HG02938 (cell line): Measurements from ENCODE around the gene PTPRG.

Experiments
- ATAC-seq: cut with Tn5 transposase; IDR thresholded peaks from one replicate; pipeline ENCODE4 v1.9.1; 2021; ENCODE audit warnings: mild to moderate bottlenecking, moderate library complexity; ENCODE audit not compliant: unreplicated experiment

PTPRG gene

DNA sequence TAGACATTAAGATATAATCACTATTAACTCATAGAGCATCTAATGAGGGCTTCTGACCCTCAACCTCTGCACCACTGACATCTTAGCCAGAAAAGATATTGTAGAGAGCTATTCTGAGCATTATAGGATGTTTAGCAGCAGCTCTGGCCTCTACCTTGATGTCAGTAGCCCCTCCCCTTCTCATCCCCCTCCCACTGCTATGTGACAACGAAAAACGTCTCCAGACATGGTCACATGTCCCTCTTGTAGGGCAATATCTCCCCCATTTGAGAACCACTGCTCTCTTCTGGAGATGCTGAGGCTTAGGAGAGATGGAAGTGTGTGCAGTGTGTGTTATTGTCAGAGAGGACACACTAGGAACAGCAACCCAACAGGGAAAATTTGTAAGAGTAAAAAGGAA, 569.7 kb downstream of the PTPRG start:
- no peak for ATAC-seq

DNA sequence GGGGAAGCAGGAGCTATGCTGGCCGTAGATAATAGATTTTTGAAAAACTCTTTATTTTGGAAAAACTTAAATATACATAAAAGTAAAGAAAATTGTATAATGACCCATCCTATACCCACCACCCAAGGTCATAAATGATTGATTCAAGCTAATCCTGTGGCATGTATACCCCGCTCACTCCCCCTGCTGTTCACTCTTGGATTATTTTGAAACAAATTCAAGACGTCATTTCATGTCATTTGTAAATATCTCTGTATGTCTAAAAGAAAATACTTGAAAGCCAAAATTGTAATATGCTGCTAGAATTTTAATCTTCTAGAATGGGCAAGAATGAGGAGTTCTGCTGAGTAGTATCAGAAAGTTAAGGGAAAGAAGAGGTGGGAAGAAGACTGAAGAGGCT, 570.2 kb downstream of the PTPRG start:
- no peak for ATAC-seq

DNA sequence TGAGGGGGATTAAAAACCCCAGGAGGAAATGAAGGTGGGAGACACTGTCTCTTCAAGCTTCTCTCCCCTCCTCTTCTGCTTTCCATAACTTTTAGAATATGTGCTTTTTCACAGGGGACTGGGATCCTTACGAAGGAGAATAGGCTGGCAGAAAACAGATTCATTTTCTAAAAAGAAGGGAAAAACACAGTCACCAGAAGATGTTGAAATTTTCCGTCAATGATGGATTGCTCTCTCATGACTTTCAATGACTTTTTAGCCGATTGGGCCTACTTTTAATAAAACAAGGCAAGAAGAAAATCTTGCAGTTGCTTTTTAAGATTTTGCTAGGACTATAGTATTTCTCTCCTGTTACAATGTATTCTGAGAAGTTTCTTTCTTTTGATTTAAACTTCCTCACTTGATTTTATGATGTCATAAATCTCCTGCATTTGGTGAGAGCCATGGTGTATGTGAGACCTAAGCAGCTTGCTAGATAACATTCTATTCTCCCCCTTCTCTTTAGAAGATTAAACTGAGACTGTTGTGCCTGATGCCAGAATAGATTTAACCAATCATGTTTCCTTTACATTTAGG, 570.7 kb downstream of the PTPRG start:
- no peak for ATAC-seq

DNA sequence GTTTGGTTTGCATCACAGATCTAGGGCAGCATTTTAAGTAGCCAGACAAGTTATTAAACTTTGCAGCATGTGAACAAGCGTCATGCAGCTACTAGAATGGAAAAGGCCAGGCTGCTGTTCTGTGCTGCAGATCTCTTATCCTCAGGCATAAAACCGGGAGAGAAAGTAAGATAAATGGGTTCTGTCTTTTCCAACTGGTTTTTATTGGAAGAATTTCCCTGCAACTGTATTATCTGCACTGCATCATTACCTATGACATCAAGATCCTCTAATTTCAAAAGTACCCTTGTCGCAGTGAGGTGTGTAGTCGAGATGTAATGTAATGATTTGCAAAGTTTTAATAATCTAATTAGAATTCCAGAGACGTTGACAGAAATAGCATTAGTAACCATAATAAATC, 571.6 kb downstream of the PTPRG start:
- no peak for ATAC-seq

DNA sequence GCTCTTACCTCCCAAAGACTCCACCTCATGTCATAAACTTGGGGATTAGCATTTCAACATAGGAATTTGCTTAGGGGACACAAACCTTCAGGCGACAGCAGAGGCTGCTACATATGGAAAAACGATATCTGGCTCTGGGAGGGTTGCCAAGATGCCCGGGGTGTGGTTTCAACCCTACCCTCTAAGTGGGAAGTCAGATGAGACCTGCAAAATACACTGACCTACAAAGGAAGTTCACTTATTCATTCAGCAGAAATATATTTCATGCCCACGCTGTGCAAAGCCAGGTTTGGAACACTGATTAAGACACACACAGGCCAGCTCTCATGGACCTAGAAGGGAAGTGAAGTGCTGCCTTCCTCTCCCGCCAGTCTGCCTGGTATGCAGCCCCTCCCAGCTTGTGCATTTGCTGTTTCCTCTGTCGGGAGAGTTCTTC, 572.7 kb downstream of the PTPRG start:
- no peak for ATAC-seq

DNA sequence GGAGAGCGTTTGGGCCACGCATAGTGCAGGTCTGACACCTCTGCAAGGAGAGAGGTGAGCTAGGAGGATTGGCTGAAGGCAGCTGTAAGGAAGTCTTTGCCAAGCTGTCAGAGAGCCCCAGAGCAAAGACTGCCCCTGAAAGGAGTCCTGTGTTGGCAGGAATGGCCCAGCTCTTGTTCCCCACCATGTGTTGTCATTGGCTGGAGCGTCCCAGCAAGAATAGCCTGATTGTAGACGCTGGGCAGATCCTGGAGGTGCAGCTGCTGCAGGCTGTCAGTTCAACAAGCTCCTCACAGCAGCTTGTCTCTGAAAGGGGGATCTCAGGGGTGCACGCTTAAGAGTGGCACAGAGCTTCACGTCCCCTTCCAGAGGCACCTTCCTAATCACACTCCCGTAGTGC, 574.4 kb downstream of the PTPRG start:
- ATAC-seq = no peak

DNA sequence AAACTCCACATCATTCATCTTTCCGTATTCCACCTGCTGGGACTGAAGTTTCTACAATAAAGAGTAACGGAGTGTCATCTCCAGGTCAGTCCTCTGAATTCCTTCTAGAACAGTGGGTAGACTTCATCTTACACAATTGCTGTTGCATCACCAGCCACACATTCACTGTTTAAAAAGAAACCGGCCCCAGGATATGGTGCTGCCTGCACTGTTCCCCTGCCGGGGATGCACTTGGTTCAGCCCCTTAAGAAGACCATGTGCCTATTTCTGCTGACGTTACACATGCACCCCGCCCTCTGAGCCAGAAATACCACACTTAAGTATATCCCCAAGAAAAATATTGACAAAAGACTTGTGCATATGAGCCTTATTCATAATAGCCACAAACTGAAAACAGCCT, 578.6 kb downstream of the PTPRG start:
- no peak for ATAC-seq

DNA sequence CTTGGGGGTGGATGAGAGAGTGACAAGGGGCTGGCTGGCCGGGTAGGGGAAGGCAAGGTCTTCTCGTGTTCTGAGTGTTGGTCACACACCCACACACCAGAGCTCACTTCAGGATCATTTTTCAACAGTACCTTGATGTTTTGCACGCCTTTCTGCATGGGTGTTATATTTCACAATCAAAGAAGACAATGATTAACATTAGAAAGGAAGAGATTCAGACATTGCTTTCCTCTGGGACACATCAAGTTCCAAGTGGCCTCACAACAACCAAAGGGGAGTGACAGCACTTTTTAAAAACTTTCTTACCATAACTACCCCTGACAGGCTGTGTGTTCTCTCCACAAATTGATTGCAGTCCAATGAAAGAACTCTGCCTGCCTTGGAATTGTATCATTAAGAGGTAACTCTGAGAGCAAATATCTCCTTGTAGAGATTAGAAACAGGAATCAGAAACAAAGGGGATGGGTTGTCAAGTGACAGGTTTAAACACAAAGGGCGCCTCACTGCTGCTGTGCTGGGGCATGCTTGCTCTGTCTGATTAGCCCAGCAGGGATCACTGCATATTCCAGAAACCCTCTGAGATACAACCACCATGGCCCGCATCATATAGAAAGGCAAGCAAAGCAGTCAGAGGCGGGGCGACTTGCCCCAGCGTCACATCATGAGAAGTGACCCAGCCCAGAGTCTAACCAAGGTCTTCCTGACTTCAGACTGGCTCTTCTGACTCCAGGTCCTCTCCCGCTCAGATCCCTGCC, 581.1 kb downstream of the PTPRG start:
- no peak for ATAC-seq

DNA sequence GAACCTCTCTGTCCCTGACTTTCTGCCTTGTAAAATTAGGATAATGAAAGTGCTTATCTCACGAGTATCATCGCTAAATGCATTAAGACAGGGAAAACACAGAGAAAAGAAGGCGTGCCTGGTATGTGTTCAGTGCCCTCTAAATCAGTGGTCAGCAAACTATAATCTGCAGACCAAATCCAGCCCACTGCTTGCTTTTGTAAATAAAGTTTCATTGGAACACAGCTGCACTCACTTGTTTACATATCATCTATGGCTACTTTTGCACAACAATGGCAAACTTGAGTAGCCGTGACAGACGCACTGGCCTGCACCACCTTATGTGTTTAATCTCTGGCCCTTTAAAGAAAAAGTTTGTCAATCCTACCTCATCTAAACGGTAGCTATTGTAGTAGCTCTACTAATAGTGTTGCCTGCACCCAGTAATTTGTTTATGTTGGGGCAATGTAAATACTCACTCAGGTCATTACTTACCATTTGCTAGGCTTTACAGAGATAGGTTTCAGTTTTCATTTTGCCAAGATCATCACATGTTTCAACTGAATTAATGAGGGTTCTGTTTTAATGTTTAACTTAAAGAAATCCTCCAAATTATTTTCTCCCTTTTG, 582.6 kb downstream of the PTPRG start:
- ATAC-seq = no peak

DNA sequence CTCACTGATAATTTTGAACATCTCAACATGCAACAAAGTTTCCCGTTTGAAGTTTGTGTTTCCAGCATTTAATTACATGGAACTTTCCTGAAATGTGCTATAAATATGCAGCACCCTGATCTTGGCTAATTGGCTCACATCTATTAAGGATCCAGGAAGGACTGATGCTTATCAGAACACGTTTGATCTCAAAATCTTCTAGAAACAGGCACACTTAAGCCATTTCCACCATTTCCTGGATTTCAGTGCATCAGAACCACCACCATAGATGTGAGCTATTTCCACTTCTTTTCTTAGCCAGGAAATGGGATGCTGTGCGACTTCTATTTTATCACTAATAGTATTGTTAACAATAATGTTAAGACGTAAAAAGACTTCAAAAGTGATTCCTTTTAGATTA, 583.1 kb downstream of the PTPRG start:
- no peak for ATAC-seq

DNA sequence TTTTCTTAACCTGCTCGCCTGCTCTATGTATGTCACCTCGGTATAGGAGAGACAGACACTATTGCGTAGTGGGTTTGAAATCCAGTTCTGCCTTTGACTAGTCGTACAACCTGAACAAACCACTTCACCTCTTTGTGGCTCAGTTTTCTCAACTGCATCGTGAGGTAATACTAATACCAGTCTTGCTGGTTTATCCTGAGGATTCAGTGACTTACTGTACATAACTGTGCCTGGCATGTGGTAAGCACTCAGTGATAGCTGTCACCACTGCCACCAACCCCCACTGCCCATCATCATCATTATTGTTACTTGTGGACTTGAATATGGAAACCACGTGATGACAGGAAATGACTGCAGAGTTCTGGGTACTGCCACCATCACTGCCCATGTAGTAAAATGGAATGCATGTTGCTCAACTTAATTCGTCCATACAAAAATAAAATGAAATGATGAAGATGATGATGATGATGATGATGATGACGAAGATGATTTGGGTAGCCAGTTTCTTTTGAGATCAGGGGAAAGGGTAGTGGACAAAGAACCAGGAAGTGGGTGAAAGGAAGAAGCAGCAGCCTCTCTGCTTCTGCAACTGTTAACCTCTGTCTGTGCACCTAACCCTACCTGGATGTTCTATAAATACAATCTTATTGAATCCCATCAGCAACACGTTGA, 583.9 kb downstream of the PTPRG start:
- ATAC-seq = no peak

DNA sequence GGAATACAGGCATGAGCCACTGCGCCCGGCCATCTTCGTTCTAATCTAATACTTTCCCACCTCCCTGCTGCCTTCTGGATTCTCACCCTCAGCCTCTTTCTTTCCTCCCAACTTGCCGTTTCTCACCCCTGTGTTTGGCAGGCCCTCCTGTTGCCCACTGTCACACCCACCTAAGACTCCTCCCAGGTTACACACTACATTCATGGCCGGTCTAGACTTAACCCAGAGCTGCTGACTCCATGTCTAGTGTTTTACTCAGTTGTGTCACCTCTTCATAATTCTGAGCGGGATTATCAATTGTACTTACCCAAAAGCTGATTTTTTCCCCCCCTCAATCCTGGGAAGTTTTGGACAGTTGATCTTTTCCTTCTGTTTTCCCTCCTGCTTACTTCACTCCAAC, 588.2 kb downstream of the PTPRG start:
- ATAC-seq = no peak

DNA sequence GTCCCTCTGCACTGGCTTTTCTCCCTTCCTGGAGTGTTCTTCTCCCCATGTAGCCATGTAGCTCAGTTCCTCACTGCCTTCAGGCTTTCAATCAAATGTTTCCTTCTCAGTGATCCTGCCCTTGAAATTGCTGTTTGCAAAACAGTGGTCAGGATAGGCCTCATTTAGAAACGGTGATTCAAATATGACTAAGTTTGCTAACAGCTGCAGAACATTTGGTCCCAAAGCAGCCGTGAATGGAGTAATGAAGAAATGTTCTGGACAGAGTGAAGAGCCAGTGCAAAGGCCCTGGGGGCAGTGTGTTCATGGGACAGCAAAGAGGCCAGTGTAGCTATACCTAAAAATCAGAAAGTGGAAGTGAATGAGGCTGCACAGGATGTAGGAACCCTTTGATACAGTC, 588.6 kb downstream of the PTPRG start:
- no peak for ATAC-seq

DNA sequence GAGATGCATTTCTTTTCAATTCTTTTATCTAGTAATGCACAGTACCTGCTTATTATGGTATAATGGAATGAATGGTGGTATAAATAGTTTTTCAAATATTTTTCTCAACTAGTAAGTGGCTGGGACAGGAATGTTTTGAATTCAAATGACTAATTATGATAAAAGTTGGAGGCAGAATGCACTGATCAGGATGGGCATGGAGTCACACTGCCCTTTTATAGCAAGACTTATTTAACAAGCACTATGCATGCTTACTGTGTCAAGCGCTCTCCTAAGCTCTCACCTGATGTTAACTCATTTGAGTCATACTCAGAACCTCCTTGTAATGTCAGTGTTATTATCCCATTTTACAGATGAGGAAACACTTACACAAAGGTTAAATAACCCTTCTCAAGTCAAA, 590.2 kb downstream of the PTPRG start:
- no peak for ATAC-seq

DNA sequence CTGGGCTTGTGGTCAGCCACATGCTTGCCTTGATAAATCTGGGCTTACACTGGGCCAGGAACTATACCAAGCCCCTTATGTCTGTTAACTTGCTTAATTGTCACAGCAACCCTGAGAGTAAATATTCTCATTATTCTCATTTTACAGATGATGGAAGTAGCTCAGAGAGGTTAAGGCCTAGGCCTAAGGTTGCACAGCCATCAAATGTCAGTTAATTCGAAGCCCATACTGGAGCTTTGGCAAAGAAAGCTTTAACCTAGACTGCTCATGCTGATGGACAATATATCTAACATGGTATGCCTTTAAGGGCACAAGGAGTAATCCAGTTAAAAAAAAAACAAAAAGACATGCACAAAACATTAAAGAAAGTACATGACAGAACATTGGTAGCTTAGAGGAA, 591.9 kb downstream of the PTPRG start:
- ATAC-seq = no peak

DNA sequence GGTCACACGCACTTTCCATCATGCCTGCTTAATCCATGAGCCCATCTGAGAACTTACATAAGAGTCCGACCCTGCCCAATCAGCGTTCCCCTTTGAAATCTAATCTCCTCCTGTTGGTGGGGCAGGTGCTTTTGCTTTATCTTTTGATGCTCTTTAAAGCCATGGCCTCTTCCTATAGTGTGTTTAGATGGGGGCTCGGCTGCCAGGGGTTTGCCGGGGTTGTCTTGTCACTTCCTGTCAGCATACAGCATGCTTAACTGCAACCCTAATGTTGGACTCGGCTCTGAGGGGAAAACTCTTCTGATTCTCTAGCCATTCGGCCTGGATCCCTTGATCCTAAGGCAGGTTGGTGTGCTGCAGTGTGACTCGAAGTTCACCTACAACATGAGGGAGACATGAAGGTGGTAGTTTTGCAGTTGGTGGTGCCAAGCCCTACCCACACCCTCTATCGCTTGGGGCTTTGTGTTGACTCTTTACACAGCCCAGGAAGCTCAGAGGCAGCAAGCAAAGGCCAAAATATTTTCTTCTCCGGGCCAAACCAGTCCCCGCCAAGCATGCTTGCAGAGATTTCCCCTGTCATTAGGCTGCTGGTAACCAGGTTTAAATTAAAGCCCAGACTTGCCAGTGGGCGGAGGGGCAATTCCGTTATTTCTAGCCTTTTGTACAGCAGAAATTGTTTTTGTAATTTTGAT, 593.2 kb downstream of the PTPRG start:
- no peak for ATAC-seq

DNA sequence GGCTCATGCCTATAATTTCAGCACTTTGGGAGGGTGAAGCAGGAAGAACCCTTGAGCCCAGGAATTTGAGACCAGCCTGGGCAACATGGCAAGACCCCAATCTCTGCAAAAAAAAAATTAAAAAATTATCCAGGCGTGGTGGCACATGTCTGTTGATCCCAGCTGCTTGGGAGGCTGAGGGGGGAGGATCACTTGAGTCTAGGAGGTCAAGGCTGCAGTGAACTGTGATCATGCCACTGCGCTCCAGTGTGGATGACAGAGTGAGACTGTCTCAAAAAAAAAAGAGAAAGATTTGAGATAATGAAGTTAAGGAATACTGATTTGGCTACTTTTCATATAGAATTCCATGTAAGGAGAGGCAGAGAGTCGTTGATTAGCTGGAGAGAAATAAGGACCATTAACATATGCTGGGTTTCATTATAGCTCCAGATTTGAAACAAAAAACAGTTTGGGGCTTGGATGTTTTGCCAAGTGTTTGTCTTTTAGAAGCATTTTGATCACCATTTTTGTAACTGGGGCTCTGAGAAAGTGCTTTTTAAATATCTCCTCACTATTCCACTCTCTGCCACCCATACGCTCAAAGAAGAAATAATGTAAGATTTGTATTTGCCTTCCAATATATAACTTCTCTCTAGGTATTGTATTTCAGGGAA, 597.8 kb downstream of the PTPRG start:
- no peak for ATAC-seq

DNA sequence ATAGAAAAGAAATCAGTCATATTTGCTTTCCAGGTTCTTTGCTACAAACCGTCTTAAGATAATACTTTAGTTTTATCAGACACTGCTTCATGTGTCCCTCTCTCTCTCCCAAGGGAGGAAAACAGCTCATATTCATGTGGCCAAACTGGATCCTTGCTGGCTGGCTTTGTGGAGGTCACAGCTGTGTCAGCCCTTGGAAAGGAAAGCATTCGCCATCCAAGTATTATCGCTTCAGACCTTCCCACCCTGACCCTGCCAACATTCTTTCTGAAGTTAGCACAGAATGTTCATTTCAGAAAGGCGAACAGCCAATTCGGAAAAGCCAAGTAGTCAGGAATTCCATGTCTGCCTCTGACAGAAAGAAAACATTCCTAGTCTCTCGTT, 598.3 kb downstream of the PTPRG start:
- no peak for ATAC-seq

DNA sequence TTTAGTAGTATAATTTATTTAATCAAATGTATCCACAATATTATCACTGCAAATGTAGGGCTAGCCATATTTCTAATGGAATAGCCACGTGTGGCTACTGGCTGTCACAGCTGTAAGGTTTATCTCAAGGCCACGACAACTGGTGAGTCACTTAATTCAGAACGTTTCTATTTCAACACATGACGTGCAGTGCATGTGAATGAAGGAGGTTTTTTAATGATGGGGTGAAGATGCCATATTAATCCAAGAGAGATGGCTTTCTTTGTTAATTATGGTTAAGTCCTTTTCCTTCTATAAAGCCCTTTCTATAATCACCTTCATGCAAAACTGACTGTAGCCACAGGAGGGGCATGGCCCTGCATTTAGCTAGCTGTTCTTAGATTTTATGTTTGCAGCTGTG, 600.0 kb downstream of the PTPRG start:
- ATAC-seq = no peak

DNA sequence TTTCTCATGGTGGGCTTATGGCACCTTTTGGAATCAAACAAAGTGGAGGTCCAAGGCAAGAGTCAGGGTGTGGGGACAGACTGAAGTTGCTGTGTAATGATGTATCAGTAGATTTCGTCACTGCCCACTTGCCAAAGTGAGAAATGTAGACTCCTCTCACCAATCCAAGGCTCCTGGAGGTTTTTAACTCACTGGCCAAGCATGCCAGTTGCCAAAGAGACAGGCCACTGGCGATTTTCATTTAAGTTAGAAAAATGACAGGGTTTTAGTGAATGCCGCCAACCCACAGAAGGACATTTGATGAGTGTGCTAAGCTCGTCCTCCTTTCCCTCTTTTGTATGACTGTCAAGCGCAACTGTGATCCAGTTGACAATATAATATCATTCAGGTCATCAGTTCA, 602.8 kb downstream of the PTPRG start:
- no peak for ATAC-seq

DNA sequence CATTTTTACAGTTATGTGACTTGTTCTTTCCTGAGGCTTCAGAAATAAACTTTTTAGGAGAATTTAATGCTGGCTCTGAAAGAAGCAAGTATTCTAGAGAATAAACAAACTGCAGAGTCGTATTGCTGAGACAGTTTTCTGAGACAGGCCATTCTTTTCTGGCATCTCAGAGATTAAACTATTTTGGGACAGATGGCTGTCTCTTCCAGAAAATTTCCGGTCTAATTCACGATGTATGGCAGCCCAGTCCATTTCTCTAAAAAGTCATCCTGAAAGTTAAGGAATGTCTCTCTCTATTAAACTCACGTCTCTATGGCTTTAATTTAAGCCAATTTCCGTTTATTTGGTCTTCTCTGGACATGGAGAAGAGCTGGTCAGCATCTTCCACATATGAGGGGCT, 603.4 kb downstream of the PTPRG start:
- ATAC-seq = no peak
